Jurkat, Clone E6-1 (cell line): Measurements from ENCODE around the gene SPATS2L.
A peak's percentile ranks its signal among the peaks of the same experiment; 100 is the strongest.

Experiments
- DNase-seq: peaks from one replicate; pipeline ENCODE4 v3.0.0-alpha.2; 2011; ENCODE audit warnings: low read depth, low spot score
- H3K4me3 ChIP-seq: 2 replicates; pipeline ENCODE4 v1.5.1; 2011; ENCODE audit warnings: mild to moderate bottlenecking, low read length, control low read depth, moderate library complexity

SPATS2L gene

GRCh38 chr2:200422071-200422470 is 115.6 kb downstream of the SPATS2L start:
- no peak overlapping the region for H3K4me3 ChIP-seq
- DNase-seq: no peak

GRCh38 chr2:200422532-200423261 is 116.2 kb downstream of the SPATS2L start:
- no peak for DNase-seq
- H3K4me3 ChIP-seq: no peak overlapping the region

GRCh38 chr2:200423541-200423940 is 117.0 kb downstream of the SPATS2L start:
- H3K4me3 ChIP-seq: no peak overlapping the region
- DNase-seq: no peak

GRCh38 chr2:200425026-200425821 is 118.7 kb downstream of the SPATS2L start:
- H3K4me3 ChIP-seq: no peak overlapping the region
- DNase-seq: no peak

- DNase-seq: peak; percentile 7
- H3K4me3 ChIP-seq: no peak overlapping the region
These were observed 120.3 kb downstream of the SPATS2L start for GRCh38 chr2:200426754-200427153.

GRCh38 chr2:200428961-200429665 is 122.6 kb downstream of the SPATS2L start:
- H3K4me3 ChIP-seq: no peak overlapping the region
- DNase-seq: no peak

GRCh38 chr2:200430017-200430416 is 123.5 kb downstream of the SPATS2L start:
- no peak overlapping the region for H3K4me3 ChIP-seq
- no peak for DNase-seq

- no peak overlapping the region for H3K4me3 ChIP-seq
- no peak for DNase-seq
These were observed 125.7 kb downstream of the SPATS2L start for GRCh38 chr2:200431996-200432705.

GRCh38 chr2:200435379-200435778 is 128.9 kb downstream of the SPATS2L start:
- DNase-seq: no peak
- no peak overlapping the region for H3K4me3 ChIP-seq

GRCh38 chr2:200438251-200438650 is 131.8 kb downstream of the SPATS2L start:
- H3K4me3 ChIP-seq: no peak overlapping the region
- DNase-seq: no peak

- H3K4me3 ChIP-seq: no peak overlapping the region
- no peak for DNase-seq
These were observed 132.4 kb downstream of the SPATS2L start for GRCh38 chr2:200438846-200439245.

- no peak overlapping the region for H3K4me3 ChIP-seq
- DNase-seq: no peak
These were observed 133.5 kb downstream of the SPATS2L start for GRCh38 chr2:200439981-200440380.

- no peak for DNase-seq
- no peak overlapping the region for H3K4me3 ChIP-seq
These were observed 136.0 kb downstream of the SPATS2L start for GRCh38 chr2:200442471-200442870.

GRCh38 chr2:200443376-200443775 is 136.9 kb downstream of the SPATS2L start:
- DNase-seq: no peak
- H3K4me3 ChIP-seq: no peak overlapping the region

GRCh38 chr2:200443916-200444315 is 137.4 kb downstream of the SPATS2L start:
- DNase-seq: no peak
- H3K4me3 ChIP-seq: no peak overlapping the region

- no peak overlapping the region for H3K4me3 ChIP-seq
- no peak for DNase-seq
These were observed 138.0 kb downstream of the SPATS2L start for GRCh38 chr2:200444530-200444929.

- no peak for DNase-seq
- H3K4me3 ChIP-seq: no peak overlapping the region
These were observed 138.8 kb downstream of the SPATS2L start for GRCh38 chr2:200445284-200445683.

GRCh38 chr2:200446612-200447011 is 140.1 kb downstream of the SPATS2L start:
- DNase-seq: no peak

GRCh38 chr2:200447139-200447855 is 140.8 kb downstream of the SPATS2L start:
- H3K4me3 ChIP-seq: no peak overlapping the region
- no peak for DNase-seq

More at GRCh38 chr2:200446612-200447011, 140.1 kb downstream of the SPATS2L start:
- no peak overlapping the region for H3K4me3 ChIP-seq
